ENCODE measurements around the gene RDH13.

Gene RDH13

DNA sequence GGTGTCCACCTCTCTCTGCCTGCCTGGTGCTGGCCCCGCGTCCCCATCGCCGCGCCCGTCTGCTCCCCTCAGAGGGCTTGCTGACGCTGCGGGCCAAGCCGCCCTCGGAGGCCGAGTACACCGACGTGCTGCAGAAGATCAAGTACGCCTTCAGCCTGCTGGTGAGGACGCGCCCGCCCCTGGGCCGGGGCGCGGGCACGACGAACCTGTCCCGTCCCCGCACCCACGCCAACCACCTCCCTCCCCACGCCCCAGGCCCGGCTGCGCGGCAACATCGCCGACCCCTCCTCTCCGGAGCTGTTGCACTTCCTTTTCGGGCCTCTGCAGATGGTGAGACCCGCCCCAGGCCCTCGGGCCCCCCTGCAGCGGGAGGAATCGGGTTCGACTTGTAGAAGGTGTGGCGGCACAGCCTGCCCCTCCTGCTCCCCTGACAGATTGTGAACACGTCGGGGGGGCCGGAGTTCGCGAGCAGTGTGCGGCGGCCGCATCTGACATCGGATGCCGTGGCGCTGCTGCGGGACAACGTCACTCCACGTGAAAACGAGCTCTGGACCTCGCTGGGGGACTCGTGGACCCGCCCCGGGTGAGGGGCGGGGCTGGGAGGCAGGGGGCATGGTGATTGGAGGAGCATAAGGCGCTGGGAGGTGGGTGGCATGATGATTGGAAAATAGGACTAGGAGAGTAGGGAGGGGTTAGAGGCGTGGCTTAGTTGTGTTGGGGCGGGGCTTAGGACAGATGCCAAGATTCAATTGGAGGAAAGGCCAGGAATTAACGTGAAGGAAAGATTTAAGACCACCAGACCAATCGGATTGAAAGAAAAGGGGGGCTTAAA lies 19.3 kb upstream of the RDH13 start:
- DNase-seq (ENCODE audit: insufficient read length) (no peak), FAIRE-seq (no peak)
- TF ChIP-seq TAF1 (IDR thresholded peaks at IDR 0.05; ENCODE audit: borderline replicate concordance, low read depth, low read length): no peak
- TF ChIP-seq POLR2AphosphoS5 (IDR thresholded peaks at IDR 0.05; ENCODE audit: low read depth, low read length): no peak
- TF ChIP-seq POLR2A (IDR thresholded peaks at IDR 0.05; ENCODE audit: low read depth, low read length): no peak

DNA sequence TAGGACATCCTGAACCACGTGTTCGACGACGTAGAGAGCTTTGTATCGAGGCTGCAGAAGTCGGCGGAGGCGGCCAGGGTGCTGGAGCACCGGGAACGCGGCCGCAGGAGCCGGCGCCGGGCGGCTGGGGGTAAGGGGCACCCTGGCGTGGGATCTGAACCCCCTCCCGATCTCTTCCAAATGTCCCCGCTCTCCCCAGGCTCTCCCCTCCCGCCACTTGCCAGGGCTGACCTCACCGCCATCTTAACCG lies 18.7 kb upstream of the RDH13 start:
- no peak for TF ChIP-seq TAF1 (IDR thresholded peaks at IDR 0.05; ENCODE audit: borderline replicate concordance, low read depth, low read length)
- TF ChIP-seq POLR2A (IDR thresholded peaks at IDR 0.05; ENCODE audit: low read depth, low read length): no peak
- TF ChIP-seq POLR2AphosphoS5 (IDR thresholded peaks at IDR 0.05; ENCODE audit: low read depth, low read length): no peak
- FAIRE-seq (no peak), DNase-seq (ENCODE audit: insufficient read length) (no peak)

DNA sequence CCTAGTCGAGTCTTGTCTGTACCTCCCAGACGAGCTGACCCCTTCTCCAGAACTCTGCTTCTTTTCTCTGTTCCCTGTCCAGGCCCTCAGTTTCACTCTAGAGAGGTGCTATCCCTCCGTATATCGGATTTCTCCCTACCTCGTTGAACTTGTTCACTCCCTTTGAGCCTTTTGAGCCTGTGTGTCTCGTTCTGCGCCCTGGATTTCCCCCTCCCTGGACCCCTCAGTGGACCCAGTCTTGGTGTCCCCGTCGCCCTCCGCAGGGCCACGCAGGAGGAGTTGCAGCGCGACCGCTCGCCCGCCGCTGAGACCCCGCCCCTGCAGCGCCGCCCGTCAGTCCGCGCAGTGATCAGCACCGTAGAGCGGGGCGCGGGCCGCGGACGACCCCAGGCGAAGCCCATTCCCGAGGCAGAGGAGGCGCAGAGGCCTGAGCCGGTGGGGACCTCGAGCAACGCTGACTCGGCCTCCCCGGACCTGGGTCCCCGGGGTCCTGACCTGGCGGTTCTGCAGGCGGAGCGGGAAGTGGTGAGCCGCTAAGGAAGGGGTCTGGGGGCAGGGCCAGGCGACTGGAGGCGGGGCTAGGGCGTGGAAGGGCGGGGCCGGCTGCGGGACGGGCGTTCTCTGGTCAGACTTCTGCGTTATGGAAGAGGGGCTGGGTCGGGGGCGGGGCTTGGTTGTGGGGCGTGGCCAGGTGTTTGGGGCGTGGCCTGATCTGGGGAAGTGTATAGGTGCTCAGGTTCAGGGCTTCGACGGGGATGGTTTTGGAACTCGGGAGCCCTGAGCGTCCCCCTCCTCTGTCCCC lies 18.2 kb upstream of the RDH13 start:
- peak; percentile 69 for FAIRE-seq
- no peak for TF ChIP-seq POLR2AphosphoS5 (IDR thresholded peaks at IDR 0.05; ENCODE audit: low read depth, low read length)

DNA sequence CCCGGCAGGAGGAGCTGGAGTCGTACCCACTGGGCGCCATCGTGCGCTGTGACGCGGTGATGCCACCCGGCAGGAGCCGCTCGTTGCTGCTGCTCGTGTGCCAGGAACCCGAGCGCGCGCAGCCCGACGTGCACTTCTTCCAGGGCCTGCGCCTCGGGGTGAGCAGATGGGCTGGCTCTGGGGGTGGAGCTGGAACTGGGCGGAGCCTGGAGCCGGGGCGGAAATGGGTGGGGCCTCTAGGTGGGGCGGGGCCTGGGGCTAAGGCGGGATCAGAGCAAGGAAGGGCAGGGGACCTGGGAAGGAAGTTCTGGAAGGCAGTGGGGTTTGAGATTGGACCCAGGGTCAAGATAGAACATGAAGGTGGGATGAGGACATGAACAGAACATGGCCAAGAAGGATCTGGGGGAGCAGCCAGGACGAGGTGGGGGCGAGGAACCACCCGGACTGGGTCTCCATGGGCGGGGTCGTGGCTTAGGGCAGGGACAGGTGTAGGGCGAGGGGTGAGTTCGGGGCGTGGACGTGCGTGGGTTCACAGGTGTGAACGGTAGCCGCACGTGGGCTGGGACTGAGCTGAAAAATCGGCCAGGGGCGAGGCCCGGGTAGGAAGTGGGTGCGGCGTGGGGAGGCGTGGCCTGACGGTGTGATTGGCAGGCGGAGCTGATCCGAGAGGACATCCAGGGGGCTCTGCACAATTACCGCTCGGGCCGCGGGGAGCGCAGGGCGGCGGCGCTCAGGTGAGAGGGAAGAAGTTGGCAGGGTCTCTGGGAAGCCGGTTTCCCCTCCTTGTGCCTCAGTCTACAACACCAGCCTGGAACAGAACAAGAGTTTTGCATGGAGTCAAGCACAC lies 17.4 kb upstream of the RDH13 start:
- no peak for TF ChIP-seq TAF1 (IDR thresholded peaks at IDR 0.05; ENCODE audit: borderline replicate concordance, low read depth, low read length)
- TF ChIP-seq POLR2AphosphoS5 (IDR thresholded peaks at IDR 0.05; ENCODE audit: low read depth, low read length): no peak
- no peak for TF ChIP-seq POLR2A (IDR thresholded peaks at IDR 0.05; ENCODE audit: low read depth, low read length)
- no peak for FAIRE-seq
- DNase-seq (ENCODE audit: insufficient read length): no peak

More for the DNA sequence above, 18.2 kb upstream of the RDH13 start:
- peak; percentile 85 for DNase-seq (ENCODE audit: insufficient read length)

DNA sequence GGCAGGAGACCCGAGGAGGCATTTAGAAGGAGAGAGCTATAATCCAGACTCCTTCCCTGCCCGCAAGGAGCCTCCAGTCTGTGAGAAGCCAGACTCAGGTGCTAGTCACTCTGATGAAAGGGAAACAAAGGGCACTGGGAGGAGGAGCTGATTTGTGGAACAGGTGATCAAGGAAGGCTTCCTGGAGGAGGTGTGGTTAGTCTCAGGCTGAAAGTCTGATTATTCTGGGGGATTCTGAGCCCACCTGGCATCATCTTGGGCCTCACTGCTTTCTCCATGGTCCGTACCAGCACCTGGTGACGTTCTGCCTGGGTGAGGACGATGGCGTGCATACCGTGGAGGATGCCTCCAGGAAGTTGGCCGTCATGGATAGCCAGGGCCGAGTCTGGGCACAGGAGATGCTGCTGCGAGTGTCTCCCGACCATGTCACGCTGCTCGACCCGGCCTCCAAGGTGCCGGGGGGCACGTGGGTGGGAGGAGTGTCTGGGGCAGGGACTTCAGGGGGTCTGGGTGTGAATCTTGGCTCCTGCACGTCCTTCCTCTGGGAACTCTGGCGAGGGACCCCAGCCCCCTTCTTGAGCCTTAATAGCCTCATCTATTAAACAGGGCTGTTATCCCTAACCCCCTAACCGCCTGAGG lies 16.6 kb upstream of the RDH13 start:
- FAIRE-seq: no peak
- no peak for TF ChIP-seq TAF1 (IDR thresholded peaks at IDR 0.05; ENCODE audit: borderline replicate concordance, low read depth, low read length)
- no peak for TF ChIP-seq POLR2AphosphoS5 (IDR thresholded peaks at IDR 0.05; ENCODE audit: low read depth, low read length)
- no peak for TF ChIP-seq POLR2A (IDR thresholded peaks at IDR 0.05; ENCODE audit: low read depth, low read length)
- DNase-seq (ENCODE audit: insufficient read length): no peak

DNA sequence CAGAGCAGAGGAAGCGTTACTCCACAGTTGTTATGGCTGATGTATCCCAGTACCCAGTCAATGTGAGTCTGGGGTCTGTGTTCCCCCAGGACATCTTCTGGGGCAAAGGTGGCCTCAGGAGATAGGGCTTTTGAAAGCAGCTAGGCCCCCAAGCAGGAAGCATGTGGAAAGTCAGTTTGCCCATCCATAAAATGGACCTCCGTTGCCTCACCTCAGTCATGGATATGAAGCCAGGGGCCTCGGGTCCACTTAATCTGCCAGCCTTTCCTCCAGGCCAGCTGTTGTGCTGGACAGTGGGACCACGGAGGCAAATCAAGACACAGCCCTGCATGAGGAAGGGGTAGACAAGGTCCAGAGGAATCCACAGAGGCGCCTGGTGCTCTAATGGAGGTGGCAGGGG lies 16.0 kb upstream of the RDH13 start:
- TF ChIP-seq TAF1 (IDR thresholded peaks at IDR 0.05; ENCODE audit: borderline replicate concordance, low read depth, low read length) (no peak), POLR2AphosphoS5 (IDR thresholded peaks at IDR 0.05; ENCODE audit: low read depth, low read length) (no peak)
- no peak for DNase-seq (ENCODE audit: insufficient read length)
- no peak for FAIRE-seq

DNA sequence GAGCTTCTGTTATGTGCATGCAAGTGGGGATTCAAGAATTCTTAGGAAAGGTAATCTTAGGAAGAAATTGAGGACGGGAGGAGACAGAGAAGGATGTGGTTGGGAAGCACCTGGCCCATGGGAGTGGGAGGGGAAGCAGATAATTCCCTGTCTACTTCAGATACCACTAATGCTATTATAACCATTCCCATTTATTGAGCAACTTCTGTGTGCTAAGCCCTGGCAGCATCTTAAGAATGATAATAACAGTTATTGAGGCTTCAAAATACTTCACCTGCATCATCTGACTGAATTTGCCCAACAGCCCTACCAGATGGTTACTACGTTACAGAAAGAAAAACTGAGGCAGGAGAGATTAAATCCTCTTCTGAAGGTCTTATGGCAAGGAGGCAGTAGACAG lies 14.2 kb upstream of the RDH13 start:
- DNase-seq (ENCODE audit: insufficient read length) (no peak), FAIRE-seq (no peak)
- no peak for TF ChIP-seq POLR2A (IDR thresholded peaks at IDR 0.05; ENCODE audit: low read depth, low read length)
- TF ChIP-seq TAF1 (IDR thresholded peaks at IDR 0.05; ENCODE audit: borderline replicate concordance, low read depth, low read length): no peak
- no peak for TF ChIP-seq POLR2AphosphoS5 (IDR thresholded peaks at IDR 0.05; ENCODE audit: low read depth, low read length)

DNA sequence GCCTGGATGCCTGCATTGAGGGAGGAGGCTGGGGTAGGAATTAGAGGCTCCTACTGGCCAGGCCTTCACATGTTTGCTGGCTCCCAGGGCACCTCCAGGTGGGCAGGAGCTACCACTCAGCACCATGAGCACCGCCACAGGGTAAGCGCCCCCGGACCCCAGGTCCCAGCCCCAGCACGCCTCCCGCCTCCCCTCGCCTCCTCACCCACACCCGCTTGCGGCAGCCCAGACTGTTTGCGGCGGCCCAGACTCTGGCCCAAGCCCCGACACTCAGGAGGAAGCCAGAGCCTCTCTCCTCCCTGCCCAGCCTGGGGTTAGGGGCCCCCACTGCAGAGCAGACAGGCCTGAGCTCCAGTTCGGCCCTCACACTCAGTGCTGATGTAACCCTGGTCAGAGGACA lies 13.4 kb upstream of the RDH13 start:
- FAIRE-seq (no peak), DNase-seq (ENCODE audit: insufficient read length) (no peak)
- TF ChIP-seq TAF1 (IDR thresholded peaks at IDR 0.05; ENCODE audit: borderline replicate concordance, low read depth, low read length) (no peak), POLR2AphosphoS5 (IDR thresholded peaks at IDR 0.05; ENCODE audit: low read depth, low read length) (no peak), POLR2A (IDR thresholded peaks at IDR 0.05; ENCODE audit: low read depth, low read length) (no peak)

DNA sequence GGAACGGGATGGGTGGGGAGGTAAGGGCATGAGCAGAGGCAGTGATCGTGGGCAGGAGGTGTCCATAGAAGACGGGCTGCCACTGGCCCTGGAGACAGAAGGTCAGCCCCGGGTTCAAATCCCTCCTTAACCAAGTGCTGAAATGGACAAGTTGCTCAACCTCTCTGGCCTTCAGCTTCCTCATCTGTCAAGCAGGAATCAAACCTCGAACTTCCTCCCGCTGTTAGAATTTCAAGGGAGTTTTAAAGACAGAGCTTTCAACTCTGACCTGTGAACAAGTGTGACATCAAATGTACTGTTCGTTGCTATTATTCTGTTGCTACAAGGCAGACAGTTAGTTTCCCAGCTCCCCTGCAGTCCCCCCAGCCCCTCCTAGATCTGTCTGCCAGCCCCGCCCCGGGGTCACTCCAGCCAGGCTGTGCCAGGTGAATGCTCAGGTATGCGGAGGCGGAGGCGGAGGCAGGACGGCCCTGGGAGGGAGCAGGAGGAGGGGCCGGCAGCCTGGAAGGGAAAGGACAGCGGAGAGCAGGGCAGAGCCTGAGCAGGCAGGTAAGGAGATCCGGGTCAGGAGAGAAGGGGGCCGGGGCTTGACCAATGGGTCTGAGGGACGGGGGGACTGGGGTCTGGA lies 12.5 kb upstream of the RDH13 start, which contains the start of gene EPS8L1:
Gene EPS8L1, plus strand, starts transcription at position 499 of the 628 bp plus-strand sequence. CDS start 576 bp downstream, outside the sequence.
- DNase-seq (ENCODE audit: insufficient read length) (no peak), FAIRE-seq (no peak)
- TF ChIP-seq POLR2AphosphoS5 (IDR thresholded peaks at IDR 0.05; ENCODE audit: low read depth, low read length): no peak
- TF ChIP-seq TAF1 (IDR thresholded peaks at IDR 0.05; ENCODE audit: borderline replicate concordance, low read depth, low read length): no peak
- TF ChIP-seq POLR2A (IDR thresholded peaks at IDR 0.05; ENCODE audit: low read depth, low read length): no peak

DNA sequence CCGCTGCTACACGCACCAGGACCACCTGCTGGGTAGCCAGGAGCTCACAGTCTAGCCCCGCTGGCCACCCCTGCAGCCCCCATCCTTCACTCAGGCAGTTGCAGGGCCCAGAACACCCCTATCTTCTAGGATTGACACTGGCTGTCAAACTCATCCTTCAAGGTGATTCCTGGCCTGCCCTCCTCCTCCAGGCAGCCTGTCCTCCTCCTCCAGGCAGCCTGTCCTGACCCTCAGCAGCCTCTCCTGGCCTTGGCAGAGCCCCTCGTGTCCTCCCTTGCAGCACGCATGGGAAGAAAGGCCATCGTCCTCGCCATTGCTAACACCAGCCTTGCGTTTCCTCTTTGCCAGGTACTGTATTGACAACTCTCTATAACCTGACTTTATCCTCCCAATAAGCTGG lies 9.0 kb upstream of the RDH13 start:
- TF ChIP-seq POLR2A (IDR thresholded peaks at IDR 0.05; ENCODE audit: low read depth, low read length) (no peak), TAF1 (IDR thresholded peaks at IDR 0.05; ENCODE audit: borderline replicate concordance, low read depth, low read length) (no peak), POLR2AphosphoS5 (IDR thresholded peaks at IDR 0.05; ENCODE audit: low read depth, low read length) (no peak)
- FAIRE-seq: no peak
- DNase-seq (ENCODE audit: insufficient read length): no peak

DNA sequence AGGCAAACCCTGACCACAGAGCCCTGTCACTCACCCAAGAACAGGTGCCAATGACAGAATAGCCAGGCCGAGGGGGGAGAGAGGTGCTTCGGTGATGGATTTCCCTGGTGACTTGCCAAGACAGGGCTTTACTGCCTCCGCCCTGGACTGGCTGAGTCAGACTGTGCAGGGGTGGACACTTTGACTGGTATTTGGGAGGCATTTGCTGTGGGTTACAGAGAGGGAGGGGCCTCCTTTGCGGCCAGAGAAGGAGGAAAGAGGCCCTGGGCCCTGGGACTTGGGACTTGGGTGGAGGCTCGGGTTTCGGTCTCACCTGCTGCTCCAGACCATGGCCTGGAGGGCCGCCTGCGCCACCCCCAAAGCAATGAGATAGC lies 8.2 kb upstream of the RDH13 start:
- TF ChIP-seq POLR2A (IDR thresholded peaks at IDR 0.05; ENCODE audit: low read depth, low read length): no peak
- TF ChIP-seq POLR2AphosphoS5 (IDR thresholded peaks at IDR 0.05; ENCODE audit: low read depth, low read length): no peak
- TF ChIP-seq TAF1 (IDR thresholded peaks at IDR 0.05; ENCODE audit: borderline replicate concordance, low read depth, low read length): no peak
- no peak for FAIRE-seq
- no peak for DNase-seq (ENCODE audit: insufficient read length)

Data from GM12892 (cell line).